ENCODE data around the gene SIN3A. TPM values are rescaled to one million over a fixed set of nuclear protein-coding genes. Genes with fewer than 3 reads are reported as not detected.

SIN3A gene
- total and polyA plus RNA-seq, 2 of the 4 experiments (the other 2 are of a cell fraction) = 21.2 to 31.5 TPM

DNA sequence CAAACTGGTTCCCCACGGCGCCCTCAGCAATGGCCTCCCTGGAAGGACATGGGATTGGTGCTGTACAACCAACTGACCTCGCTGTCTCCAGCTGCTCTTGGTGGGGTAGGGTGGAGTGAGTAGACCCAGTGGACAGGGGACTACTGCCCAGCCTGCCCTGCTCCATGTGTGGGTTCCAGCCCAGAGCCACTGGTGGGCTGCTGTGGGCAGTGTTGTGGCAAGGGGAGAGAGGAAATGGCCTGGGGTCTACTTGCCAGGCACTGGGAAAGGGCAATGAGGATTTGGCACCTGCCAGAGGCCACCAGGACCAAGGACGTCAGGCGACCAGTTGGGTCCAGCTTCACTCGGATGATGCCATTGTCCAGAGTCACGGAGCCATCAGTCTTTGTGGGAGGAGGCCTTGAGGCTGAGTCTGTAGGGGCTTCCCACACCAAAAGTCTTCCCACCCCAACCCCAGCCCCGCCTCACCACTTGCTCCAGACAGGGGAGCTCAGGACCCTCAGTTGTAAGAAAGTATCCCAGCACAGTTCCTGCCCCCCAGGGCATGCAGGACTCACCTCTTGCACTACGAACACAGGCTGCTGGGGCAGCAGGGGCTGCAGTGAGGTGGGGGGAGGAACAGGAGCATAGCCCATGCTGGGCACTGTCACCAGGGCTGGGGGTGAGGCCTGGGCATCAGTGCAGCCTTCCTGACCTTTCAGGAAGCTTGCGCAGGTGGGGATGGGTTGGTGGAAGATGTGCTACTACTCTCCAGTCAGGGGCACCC, 92.5 kb downstream of the SIN3A start:
- dilution Hi-C loops (cut with HindIII; ENCODE audit: low sequenced_read_pairs, unreplicated experiment) (no loop called here), in situ Hi-C loops (cut with MboI; ENCODE audit: low sequenced_read_pairs) (no loop called here), intact Hi-C loops (cut with micrococcal nuclease) (no loop called here)
- ChIA-PET POLR2A (ENCODE audit: unreplicated experiment) (no interaction called here), CTCF (no interaction called here)
- H4K20me1 ChIP-seq (ENCODE audit: insufficient read depth, low read length) = no peaks in the 10 kb centered on the region
- no peak overlapping the region for H2AK5ac ChIP-seq (ENCODE audit: low read depth, low read length)
- 100% methylated on average over 3 of the region's 10 CpGs; no CpG with 5 or more reads in 1 of the 2 experiments for WGBS, 2 experiments (ENCODE audit: extremely low coverage in 2 of 2, insufficient read length in 1 of 2)
- ATAC-seq (ENCODE audit: low read depth) = no peak
- no peak overlapping the region for H2BK5ac ChIP-seq (ENCODE audit: low read depth, low read length, poor library complexity, severe bottlenecking)
- H3K23ac ChIP-seq (ENCODE audit: low read depth, low read length) = no peak overlapping the region
- H4K5ac ChIP-seq (ENCODE audit: low read depth, low read length) = no peak overlapping the region
- H3K27me3 ChIP-seq (ENCODE audit: control insufficient read depth, insufficient read depth, low read length) = no peaks in the 10 kb centered on the region
- no peak overlapping the region for H2BK120ac ChIP-seq (ENCODE audit: low read depth, low read length)
- H2BK15ac ChIP-seq (ENCODE audit: low read depth, low read length) = no peak overlapping the region
- H3K4me3 ChIP-seq (ENCODE audit: insufficient read depth, low read depth, low read length) = no peak overlapping the region
- H3K79me1 ChIP-seq (ENCODE audit: low read depth in 1 of 2, low read length in 2 of 2) = no peaks in the 10 kb centered on the region; a peak in 1 of 4 replicates
- H3K36me3 ChIP-seq (ENCODE audit: control insufficient read depth, insufficient read depth, low read length) = peaks cover 66% of the 10 kb centered on the region
- no peak overlapping the region for H2BK20ac ChIP-seq (ENCODE audit: low read depth, low read length)
- TF ChIP-seq POLR2A (IDR thresholded peaks at IDR 0.05; ENCODE audit: low read depth, low read length) (no peak), NFE2L2 (IDR thresholded peaks at IDR 0.05; ENCODE audit: low read depth, low read length) (no peak)
- TF ChIP-seq, protein P1, sequence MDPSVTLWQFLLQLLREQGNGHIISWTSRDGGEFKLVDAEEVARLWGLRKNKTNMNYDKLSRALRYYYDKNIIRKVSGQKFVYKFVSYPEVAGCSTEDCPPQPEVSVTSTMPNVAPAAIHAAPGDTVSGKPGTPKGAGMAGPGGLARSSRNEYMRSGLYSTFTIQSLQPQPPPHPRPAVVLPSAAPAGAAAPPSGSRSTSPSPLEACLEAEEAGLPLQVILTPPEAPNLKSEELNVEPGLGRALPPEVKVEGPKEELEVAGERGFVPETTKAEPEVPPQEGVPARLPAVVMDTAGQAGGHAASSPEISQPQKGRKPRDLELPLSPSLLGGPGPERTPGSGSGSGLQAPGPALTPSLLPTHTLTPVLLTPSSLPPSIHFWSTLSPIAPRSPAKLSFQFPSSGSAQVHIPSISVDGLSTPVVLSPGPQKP (IDR thresholded peaks at IDR 0.05; ENCODE audit: borderline replicate concordance, low read depth, low read length) = no peak
- no peak overlapping the region for H3K14ac ChIP-seq (replicated peaks; ENCODE audit: low read depth, low read length)
- no peak overlapping the region for H2AK9ac ChIP-seq (replicated peaks; ENCODE audit: low read depth, low read length, poor library complexity)
- H3K9me1 ChIP-seq (ENCODE audit: insufficient read depth, low read length) = peaks cover 3% of the 10 kb centered on the region
- H3K27ac ChIP-seq (ENCODE audit: insufficient read depth, low read length) = no peak overlapping the region
- H3K18ac ChIP-seq (ENCODE audit: low read depth, low read length) = no peak overlapping the region
- H3K4me2 ChIP-seq (ENCODE audit: low read depth, low read length) = no peak overlapping the region
- no peak overlapping the region for H4K8ac ChIP-seq (ENCODE audit: low read depth in 2 of 2, low read length in 2 of 2)
- no peak overlapping the region for H4K91ac ChIP-seq (ENCODE audit: insufficient read depth, low read depth, low read length)
- no peak overlapping the region for H3K9ac ChIP-seq (ENCODE audit: low read depth, low read length)
- no peaks in the 10 kb centered on the region for H3K9me3 ChIP-seq (ENCODE audit: control insufficient read depth, insufficient read depth, low read length)
- no peaks in the 10 kb centered on the region for H3K4me1 ChIP-seq (ENCODE audit: control insufficient read depth, insufficient read depth, low read length)
- DNase-seq = no peak
- no peak overlapping the region for H2AFZ ChIP-seq (replicated peaks; ENCODE audit: low read length, poor library complexity)
- BruUV-seq (replicated peaks) = no TSS peak
- no peak overlapping the region for H3K4ac ChIP-seq (ENCODE audit: low read depth, low read length)
- H3K56ac ChIP-seq (ENCODE audit: extremely low read depth, insufficient read depth, low read length) = no peak overlapping the region

Data from IMR-90 (cell line).